IMR-90 (cell line): ENCODE measurements around the gene KCNJ16.

ENCODE experiments used
- BHLHE40 ChIP-seq: fragments of 150-350 bp; IDR thresholded peaks from 2 replicates; pipeline ENCODE4 v1.6.1; 2016; ENCODE audit warnings: mild to moderate bottlenecking, low read depth, low read length
- CEBPB ChIP-seq: IDR thresholded peaks from 2 replicates; pipeline ENCODE4 v1.6.1; 2012; ENCODE audit warnings: low read depth, low read length, improper control_type of control experiment
- FOS ChIP-seq: fragments of 150-350 bp; IDR thresholded peaks from 2 replicates; pipeline ENCODE4 v1.6.1; 2016; ENCODE audit warnings: low read depth, low read length
- MAFK ChIP-seq: IDR thresholded peaks from 2 replicates; pipeline ENCODE4 v1.6.1; 2012; ENCODE audit warnings: low read depth, low read length, improper control_type of control experiment
- MXI1 ChIP-seq: IDR thresholded peaks from 2 replicates; pipeline ENCODE4 v1.6.1; 2012; ENCODE audit warnings: low read depth, mild to moderate bottlenecking, low read length, moderate library complexity, borderline replicate concordance
- NFE2L2 ChIP-seq: fragments of 150-350 bp; IDR thresholded peaks from 2 replicates; pipeline ENCODE4 v1.6.1; 2016; ENCODE audit warnings: low read depth, mild to moderate bottlenecking, low read length
- POLR2A ChIP-seq: IDR thresholded peaks from 2 replicates; pipeline ENCODE4 v1.6.1; 2012; ENCODE audit warnings: mild to moderate bottlenecking, low read depth, low read length
- RAD21 ChIP-seq: IDR thresholded peaks from 2 replicates; pipeline ENCODE4 v1.6.1; 2012; ENCODE audit warnings: low read length, improper control_type of control experiment
- RCOR1 ChIP-seq: IDR thresholded peaks from 2 replicates; pipeline ENCODE4 v1.6.1; 2012; ENCODE audit warnings: mild to moderate bottlenecking, low read length, improper control_type of control experiment; ENCODE audit not compliant: insufficient replicate concordance
- SMC3 ChIP-seq: fragments of 150-350 bp; IDR thresholded peaks from 2 replicates; pipeline ENCODE4 v1.6.1; 2016; ENCODE audit warnings: low read depth, mild to moderate bottlenecking, antibody characterized with exemption, low read length, moderate library complexity
- TF ChIP-seq, protein P1 (sequence below): conservative IDR thresholded peaks from 2 replicates; pipeline ENCODE4 v1.5.1; 2012; ENCODE audit warnings: mild to moderate bottlenecking, low read depth, low read length, improper control_type of control experiment
- TF ChIP-seq, protein P2 (sequence below): fragments of 150-350 bp; IDR thresholded peaks from 2 replicates; pipeline ENCODE4 v1.6.1; 2017; ENCODE audit warnings: mild to moderate bottlenecking, antibody characterized with exemption, low read length, low read depth

DNA sequence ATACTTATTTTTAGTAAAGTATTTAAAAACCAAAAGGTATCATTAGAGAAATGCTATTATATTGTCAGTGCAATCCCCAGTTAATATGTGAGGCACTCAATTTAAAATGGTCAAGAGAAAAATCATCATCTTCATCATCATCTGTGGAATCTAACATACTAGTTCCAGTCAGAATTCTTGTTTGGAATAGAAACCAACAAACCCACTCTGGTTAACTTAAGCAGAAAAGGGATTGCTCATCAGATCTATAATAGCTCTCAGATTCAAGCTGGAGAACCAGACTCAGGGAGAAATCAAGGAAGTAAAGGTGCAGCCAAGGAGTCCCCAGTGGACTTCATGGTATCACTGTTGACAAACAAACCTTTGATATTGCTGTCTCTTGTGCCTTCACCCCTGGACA lies 43.7 kb upstream of the KCNJ16 start:
- TF ChIP-seq, protein P1, sequence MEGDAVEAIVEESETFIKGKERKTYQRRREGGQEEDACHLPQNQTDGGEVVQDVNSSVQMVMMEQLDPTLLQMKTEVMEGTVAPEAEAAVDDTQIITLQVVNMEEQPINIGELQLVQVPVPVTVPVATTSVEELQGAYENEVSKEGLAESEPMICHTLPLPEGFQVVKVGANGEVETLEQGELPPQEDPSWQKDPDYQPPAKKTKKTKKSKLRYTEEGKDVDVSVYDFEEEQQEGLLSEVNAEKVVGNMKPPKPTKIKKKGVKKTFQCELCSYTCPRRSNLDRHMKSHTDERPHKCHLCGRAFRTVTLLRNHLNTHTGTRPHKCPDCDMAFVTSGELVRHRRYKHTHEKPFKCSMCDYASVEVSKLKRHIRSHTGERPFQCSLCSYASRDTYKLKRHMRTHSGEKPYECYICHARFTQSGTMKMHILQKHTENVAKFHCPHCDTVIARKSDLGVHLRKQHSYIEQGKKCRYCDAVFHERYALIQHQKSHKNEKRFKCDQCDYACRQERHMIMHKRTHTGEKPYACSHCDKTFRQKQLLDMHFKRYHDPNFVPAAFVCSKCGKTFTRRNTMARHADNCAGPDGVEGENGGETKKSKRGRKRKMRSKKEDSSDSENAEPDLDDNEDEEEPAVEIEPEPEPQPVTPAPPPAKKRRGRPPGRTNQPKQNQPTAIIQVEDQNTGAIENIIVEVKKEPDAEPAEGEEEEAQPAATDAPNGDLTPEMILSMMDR, result no peak
- TF ChIP-seq, protein P2, sequence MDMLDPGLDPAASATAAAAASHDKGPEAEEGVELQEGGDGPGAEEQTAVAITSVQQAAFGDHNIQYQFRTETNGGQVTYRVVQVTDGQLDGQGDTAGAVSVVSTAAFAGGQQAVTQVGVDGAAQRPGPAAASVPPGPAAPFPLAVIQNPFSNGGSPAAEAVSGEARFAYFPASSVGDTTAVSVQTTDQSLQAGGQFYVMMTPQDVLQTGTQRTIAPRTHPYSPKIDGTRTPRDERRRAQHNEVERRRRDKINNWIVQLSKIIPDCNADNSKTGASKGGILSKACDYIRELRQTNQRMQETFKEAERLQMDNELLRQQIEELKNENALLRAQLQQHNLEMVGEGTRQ, result no peak
- TF ChIP-seq SMC3 (no peak), NFE2L2 (no peak), CEBPB (no peak), POLR2A (no peak), BHLHE40 (no peak), RCOR1 (no peak), MXI1 (no peak), RAD21 (no peak), MAFK (no peak), FOS (no peak)
